IMR-90 (cell line): ENCODE data around the gene ZNRF3.

Experiments
- CEBPB ChIP-seq: IDR thresholded peaks from 2 replicates; pipeline ENCODE4 v1.6.1; 2012; ENCODE audit warnings: low read depth, low read length, improper control_type of control experiment
- CHD1 ChIP-seq: IDR thresholded peaks from 2 replicates; pipeline ENCODE4 v1.6.1; 2012; ENCODE audit warnings: low read depth, low read length, improper control_type of control experiment
- FOS ChIP-seq: fragments of 150-350 bp; IDR thresholded peaks from 2 replicates; pipeline ENCODE4 v1.6.1; 2016; ENCODE audit warnings: low read depth, low read length
- MAFK ChIP-seq: IDR thresholded peaks from 2 replicates; pipeline ENCODE4 v1.6.1; 2012; ENCODE audit warnings: low read depth, low read length, improper control_type of control experiment
- MXI1 ChIP-seq: IDR thresholded peaks from 2 replicates; pipeline ENCODE4 v1.6.1; 2012; ENCODE audit warnings: low read depth, mild to moderate bottlenecking, low read length, moderate library complexity, borderline replicate concordance
- NFE2L2 ChIP-seq: fragments of 150-350 bp; IDR thresholded peaks from 2 replicates; pipeline ENCODE4 v1.6.1; 2016; ENCODE audit warnings: low read depth, mild to moderate bottlenecking, low read length
- POLR2A ChIP-seq: IDR thresholded peaks from 2 replicates; pipeline ENCODE4 v1.6.1; 2012; ENCODE audit warnings: mild to moderate bottlenecking, low read depth, low read length
- RAD21 ChIP-seq: IDR thresholded peaks from 2 replicates; pipeline ENCODE4 v1.6.1; 2012; ENCODE audit warnings: low read length, improper control_type of control experiment
- RCOR1 ChIP-seq: IDR thresholded peaks from 2 replicates; pipeline ENCODE4 v1.6.1; 2012; ENCODE audit warnings: mild to moderate bottlenecking, low read length, improper control_type of control experiment; ENCODE audit not compliant: insufficient replicate concordance
- SMC3 ChIP-seq: fragments of 150-350 bp; IDR thresholded peaks from 2 replicates; pipeline ENCODE4 v1.6.1; 2016; ENCODE audit warnings: low read depth, mild to moderate bottlenecking, antibody characterized with exemption, low read length, moderate library complexity
- TF ChIP-seq, protein P1 (sequence below): conservative IDR thresholded peaks from 2 replicates; pipeline ENCODE4 v1.5.1; 2012; ENCODE audit warnings: mild to moderate bottlenecking, low read depth, low read length, improper control_type of control experiment
- TF ChIP-seq, protein P2 (sequence below): fragments of 150-350 bp; IDR thresholded peaks from 2 replicates; pipeline ENCODE4 v1.6.1; 2016; ENCODE audit warnings: low read depth, mild to moderate bottlenecking, low read length, moderate library complexity, borderline replicate concordance

DNA sequence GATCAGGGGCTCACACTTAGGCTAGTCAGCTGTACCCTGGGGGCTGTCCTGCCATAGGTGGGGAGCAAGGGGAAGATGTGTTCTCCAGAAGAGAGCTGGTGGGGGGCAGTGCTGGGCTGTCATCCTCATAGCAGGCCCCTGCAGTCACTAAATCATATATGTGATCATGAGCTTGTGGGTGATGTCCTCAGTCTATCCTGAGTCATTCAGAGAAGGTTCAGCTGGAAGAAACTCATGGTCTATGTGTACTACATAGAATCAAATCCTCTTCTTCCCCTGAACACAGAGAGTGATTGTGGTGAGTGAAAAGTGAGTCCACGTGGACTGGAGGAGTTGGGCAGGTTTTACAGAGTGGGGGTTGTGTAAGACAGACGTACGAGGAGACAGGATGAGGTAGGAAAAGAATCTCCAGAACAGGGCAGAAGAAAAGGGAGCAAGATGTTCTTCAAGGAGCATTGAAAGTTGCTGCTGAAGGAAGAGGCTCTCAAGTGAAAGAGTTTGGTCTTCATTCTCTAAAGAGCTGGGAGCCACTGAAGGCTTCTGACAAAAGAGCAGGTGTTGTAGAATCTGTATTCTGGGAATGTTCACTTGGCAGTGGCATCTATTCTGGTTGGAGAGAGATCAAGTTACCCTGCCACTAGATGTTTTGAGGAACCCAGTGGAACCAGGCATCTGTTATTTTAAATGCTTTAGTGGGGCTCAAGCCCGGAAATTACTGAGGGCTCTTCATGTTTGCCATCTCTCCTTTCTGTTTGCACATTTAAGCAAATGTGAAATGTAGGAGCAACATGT is 109.4 kb downstream of the ZNRF3 start:
- TF ChIP-seq, protein P1, sequence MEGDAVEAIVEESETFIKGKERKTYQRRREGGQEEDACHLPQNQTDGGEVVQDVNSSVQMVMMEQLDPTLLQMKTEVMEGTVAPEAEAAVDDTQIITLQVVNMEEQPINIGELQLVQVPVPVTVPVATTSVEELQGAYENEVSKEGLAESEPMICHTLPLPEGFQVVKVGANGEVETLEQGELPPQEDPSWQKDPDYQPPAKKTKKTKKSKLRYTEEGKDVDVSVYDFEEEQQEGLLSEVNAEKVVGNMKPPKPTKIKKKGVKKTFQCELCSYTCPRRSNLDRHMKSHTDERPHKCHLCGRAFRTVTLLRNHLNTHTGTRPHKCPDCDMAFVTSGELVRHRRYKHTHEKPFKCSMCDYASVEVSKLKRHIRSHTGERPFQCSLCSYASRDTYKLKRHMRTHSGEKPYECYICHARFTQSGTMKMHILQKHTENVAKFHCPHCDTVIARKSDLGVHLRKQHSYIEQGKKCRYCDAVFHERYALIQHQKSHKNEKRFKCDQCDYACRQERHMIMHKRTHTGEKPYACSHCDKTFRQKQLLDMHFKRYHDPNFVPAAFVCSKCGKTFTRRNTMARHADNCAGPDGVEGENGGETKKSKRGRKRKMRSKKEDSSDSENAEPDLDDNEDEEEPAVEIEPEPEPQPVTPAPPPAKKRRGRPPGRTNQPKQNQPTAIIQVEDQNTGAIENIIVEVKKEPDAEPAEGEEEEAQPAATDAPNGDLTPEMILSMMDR, result no peak
- no peak for TF ChIP-seq RCOR1
- no peak for TF ChIP-seq POLR2A
- TF ChIP-seq NFE2L2, result no peak
- TF ChIP-seq, protein P2, sequence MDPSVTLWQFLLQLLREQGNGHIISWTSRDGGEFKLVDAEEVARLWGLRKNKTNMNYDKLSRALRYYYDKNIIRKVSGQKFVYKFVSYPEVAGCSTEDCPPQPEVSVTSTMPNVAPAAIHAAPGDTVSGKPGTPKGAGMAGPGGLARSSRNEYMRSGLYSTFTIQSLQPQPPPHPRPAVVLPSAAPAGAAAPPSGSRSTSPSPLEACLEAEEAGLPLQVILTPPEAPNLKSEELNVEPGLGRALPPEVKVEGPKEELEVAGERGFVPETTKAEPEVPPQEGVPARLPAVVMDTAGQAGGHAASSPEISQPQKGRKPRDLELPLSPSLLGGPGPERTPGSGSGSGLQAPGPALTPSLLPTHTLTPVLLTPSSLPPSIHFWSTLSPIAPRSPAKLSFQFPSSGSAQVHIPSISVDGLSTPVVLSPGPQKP, result no peak
- TF ChIP-seq CHD1, result no peak
- no peak for TF ChIP-seq MXI1
- no peak for TF ChIP-seq MAFK
- TF ChIP-seq SMC3, result no peak
- no peak for TF ChIP-seq FOS
- no peak for TF ChIP-seq RAD21
- no peak for TF ChIP-seq CEBPB
